HepG2 (cell line): ENCODE data around the gene FAM234B. TPM values are rescaled to one million over a fixed set of nuclear protein-coding genes. Genes with fewer than 3 reads are reported as not detected.

Experiments used
- ATAC-seq: fragments of 200-7000 bp; cut with Tn5 transposase; 3 replicates; pipeline ENCODE4 v1.9.1; 2020; ENCODE audit warnings: mild to moderate bottlenecking, moderate library complexity
- BruUV-seq: library from RNA; stranded (reverse); fragments of 400-500 nt; replicated peaks from 2 replicates; lab custom pipeline; 2021; lab: Mats Ljungman, UMichigan
- CTCF ChIA-PET: fragments of 300-600 bp; formaldehyde crosslinking; extraction: SDS; loops from one replicate; lab custom pipeline; 2021; ENCODE audit warnings: low total read pairs, inconsistent platforms, low intra/inter-chr PET ratio; lab: Yijun Ruan, JAX
- POLR2A ChIA-PET: fragments of 350-600 bp; sonication (Branson Sonifier 250); formaldehyde crosslinking; loops from one replicate; lab custom pipeline; 2020; ENCODE audit warnings: antibody characterized with exemption, inconsistent platforms; lab: Yijun Ruan, JAX
- DNase-seq: peaks from one replicate; pipeline ENCODE4 v3.0.0-alpha.2; 2015; ENCODE audit warnings: low spot score
- FAIRE-seq: peaks from 3 replicates; lab custom pipeline; 2011; peaks lifted over from hg19 to GRCh38; lab: Jason Lieb, UNC
- H2AFZ ChIP-seq: one replicate; pipeline ENCODE4 v1.6.1; 2011; ENCODE audit warnings: low read length, inconsistent platforms
- H3K27ac ChIP-seq: fragments of 300-600 bp; 3 replicates; pipeline ENCODE4 v1.8.0; 2011; ENCODE audit warnings: mixed run types, mild to moderate bottlenecking, mixed read lengths, low read length, inconsistent platforms; ENCODE audit not compliant: insufficient read depth; ENCODE audit errors: extremely low read length
- H3K27me3 ChIP-seq, 2 experiments: fragments of 200-600 bp in 1 of 2; 2 replicates in 1 of 2; 3 replicates in 1 of 2; pipeline versions ENCODE4 v1.6.0 to v1.8.0; 2011; ENCODE audit warnings: low read length in 2 of 2, mild to moderate bottlenecking in 2 of 2, moderate library complexity in 2 of 2, inconsistent platforms in 1 of 2; ENCODE audit not compliant: insufficient read depth in 2 of 2, control insufficient read depth in 1 of 2
- H3K36me3 ChIP-seq, 2 experiments: fragments of 200-600 bp in 1 of 2; replicated peaks in 1 of 2; 2 replicates in 1 of 2; 3 replicates in 1 of 2; pipeline versions ENCODE4 v1.5.1 to v1.8.0; 2011; ENCODE audit warnings: low read length in 2 of 2, inconsistent platforms in 1 of 2; ENCODE audit not compliant: insufficient read depth in 2 of 2, control insufficient read depth in 1 of 2
- H3K4me1 ChIP-seq: 2 replicates; pipeline ENCODE4 v1.5.1; 2012; ENCODE audit warnings: low read length, inconsistent platforms; ENCODE audit not compliant: insufficient read depth
- H3K4me2 ChIP-seq: 2 replicates; pipeline ENCODE4 v1.6.0; 2011; ENCODE audit warnings: low read depth, low read length, inconsistent platforms
- H3K4me3 ChIP-seq, 3 experiments: fragments of 200-600 bp in 1 of 3; sonication (generic), shearing (Covaris generic) in 1 of 3; replicated peaks in 1 of 3; 2 replicates each; pipeline ENCODE4 v1.5.1; 2011 to 2016; ENCODE audit warnings: low read length in 3 of 3, inconsistent platforms in 2 of 3, low read depth in 2 of 3, mild to moderate bottlenecking in 2 of 3, control low read depth in 1 of 3, mixed read lengths in 1 of 3; ENCODE audit not compliant: insufficient read depth in 1 of 3
- H3K79me2 ChIP-seq: one replicate; pipeline ENCODE4 v1.6.1; 2011; ENCODE audit warnings: low read length, inconsistent platforms; ENCODE audit not compliant: insufficient read depth
- H3K9ac ChIP-seq: 2 replicates; pipeline ENCODE4 v1.6.0; 2011; ENCODE audit warnings: mild to moderate bottlenecking, low read depth, low read length, inconsistent platforms; ENCODE audit not compliant: insufficient read depth
- H3K9me3 ChIP-seq: 2 replicates; pipeline ENCODE4 v1.5.1; 2012; ENCODE audit warnings: mild to moderate bottlenecking, low read length
- H4K20me1 ChIP-seq: 2 replicates; pipeline ENCODE4 v1.6.0; 2011; ENCODE audit warnings: inconsistent platforms, mild to moderate bottlenecking, low read length, moderate library complexity; ENCODE audit not compliant: insufficient read depth
- AKAP8 ChIP-seq: sonication (generic); formaldehyde crosslinking; IDR thresholded peaks from 2 replicates; pipeline ENCODE4 v1.5.1; 2020; ENCODE audit warnings: mild to moderate bottlenecking, missing genetic modification reagents
- ARHGAP35 ChIP-seq: sonication (generic); formaldehyde crosslinking; IDR thresholded peaks from 2 replicates; pipeline ENCODE4 v1.9.0; 2022; ENCODE audit warnings: mild to moderate bottlenecking, inconsistent platforms, moderate library complexity, missing genetic modification reagents, borderline replicate concordance
- CENPBD1 ChIP-seq: sonication (generic); formaldehyde crosslinking; IDR thresholded peaks from 2 replicates; pipeline ENCODE4 v1.8.0; 2022; ENCODE audit warnings: missing genetic modification reagents, low read depth, mild to moderate bottlenecking, borderline replicate concordance
- CREB1 ChIP-seq, 2 experiments: fragments of 450-650 bp in 1 of 2; IDR thresholded peaks; 2 replicates each; pipeline ENCODE4 v1.6.1; 2016 to 2017; ENCODE audit warnings: control low read depth in 1 of 2, mild to moderate bottlenecking in 1 of 2, missing compliant biosample characterization in 1 of 2, missing genetic modification characterization in 1 of 2
- GLI4 ChIP-seq: sonication (generic); formaldehyde crosslinking; IDR thresholded peaks from 2 replicates; pipeline ENCODE4 v1.5.1; 2020; ENCODE audit warnings: missing genetic modification reagents, mild to moderate bottlenecking, moderate library complexity, borderline replicate concordance
- GPBP1L1 ChIP-seq: sonication (generic); formaldehyde crosslinking; IDR thresholded peaks from 2 replicates; pipeline ENCODE4 v1.5.0; 2020; ENCODE audit warnings: mild to moderate bottlenecking, missing genetic modification reagents
- MIER3 ChIP-seq: IDR thresholded peaks from 2 replicates; pipeline ENCODE4 v1.6.1; 2016; ENCODE audit warnings: missing compliant biosample characterization, borderline replicate concordance
- MTF2 ChIP-seq: sonication (generic); formaldehyde crosslinking; IDR thresholded peaks from 2 replicates; pipeline ENCODE4 v1.5.0; 2020; ENCODE audit warnings: missing genetic modification reagents, borderline replicate concordance
- MXD1 ChIP-seq: sonication (generic); formaldehyde crosslinking; IDR thresholded peaks from 2 replicates; pipeline ENCODE4 v1.4.0; 2020; ENCODE audit warnings: mild to moderate bottlenecking, missing genetic modification reagents
- PLRG1 ChIP-seq: fragments of 450-650 bp; conservative IDR thresholded peaks from 2 replicates; pipeline ENCODE4 v1.6.1; 2016
- POLR2G ChIP-seq: fragments of 200-400 bp; formaldehyde crosslinking; IDR thresholded peaks from 2 replicates; pipeline ENCODE4 v1.6.1; 2018; ENCODE audit warnings: mild to moderate bottlenecking, low read depth, low read length, moderate library complexity
- RFX1 ChIP-seq: fragments of 450-650 bp; IDR thresholded peaks from 2 replicates; pipeline ENCODE4 v1.6.1; 2017
- RNF2 ChIP-seq: fragments of 450-650 bp; conservative IDR thresholded peaks from 2 replicates; pipeline ENCODE4 v1.6.1; 2016; ENCODE audit warnings: low read depth
- SMC3 ChIP-seq: IDR thresholded peaks from 2 replicates; pipeline ENCODE4 v1.6.1; 2011; ENCODE audit warnings: low read length, improper control_type of control experiment
- SNAPC2 ChIP-seq: sonication (generic); formaldehyde crosslinking; IDR thresholded peaks from 2 replicates; pipeline ENCODE4 v1.8.1; 2022; ENCODE audit warnings: mild to moderate bottlenecking, missing genetic modification reagents
- ZBTB1 ChIP-seq: sonication (generic); formaldehyde crosslinking; IDR thresholded peaks from 2 replicates; pipeline ENCODE4 v1.4.0; 2020; ENCODE audit warnings: missing genetic modification reagents, borderline replicate concordance
- ZNF253 ChIP-seq: sonication (generic); formaldehyde crosslinking; IDR thresholded peaks from 2 replicates; pipeline ENCODE4 v1.8.0; 2022; ENCODE audit warnings: mild to moderate bottlenecking, missing genetic modification reagents, borderline replicate concordance
- ZNF281 ChIP-seq: sonication (generic); formaldehyde crosslinking; IDR thresholded peaks from 2 replicates; pipeline ENCODE4 v1.4.0; 2020; ENCODE audit warnings: missing genetic modification reagents, borderline replicate concordance
- WGBS: methylation state at CpG from one replicate; pipeline ENCODE4 v1.1.6; 2017; ENCODE audit warnings: low lambda C conversion rate; 5-methylcytosine and 5-hydroxymethylcytosine counted together
- in situ Hi-C: cut with HindIII; loops from 2 replicates; pipeline ENCODE4 v1.10.0; 2017; ENCODE audit warnings: low pct_unique_long_range_greater_than_20kb; ENCODE audit not compliant: extremely low pct_ligation_motif_present
- intact Hi-C: fragments of 100-400 bp; cut with micrococcal nuclease; formaldehyde crosslinking; loops from one replicate; pipeline ENCODE4 v1.10.0; 2022; ENCODE audit not compliant: unreplicated experiment
- polyA plus RNA-seq, 8 experiments: library from polyadenylated mRNA; depleted of rRNA in 3 of 8; stranded (reverse) in 7 of 8; unstranded in 1 of 8; fragments of >200 nt; fragmentation: Illumina TruSeq in 4 of 8; extraction: Trizol in 4 of 8; gene quantifications; 2 replicates each; pipeline versions ENCODE4 v1.2.1 to v1.2.3, GENCODE V29; 2011 to 2016; ENCODE audit warnings: low read depth in 4 of 8, missing spikeins in 1 of 8, mixed read lengths in 1 of 8; ENCODE audit not compliant: insufficient read depth in 1 of 8
- total RNA-seq, 5 experiments: library from RNA; depleted of rRNA; stranded (reverse); fragments of >200 nt; fragmentation: Illumina TruSeq; extraction: Trizol; gene quantifications; 2 replicates each; pipeline ENCODE4 v1.2.3, GENCODE V29; 2016; ENCODE audit warnings: low read depth in 1 of 5

FAM234B gene
- total and polyA plus RNA-seq, 2 of the 13 experiments (the other 11 are each of a cell fraction or from before 2014, with no cell fraction given) = 7.8 to 13.8 TPM

GRCh38 chr12:13093191-13093847, 49.1 kb downstream of the FAM234B start:
- peaks cover 2 to 65% of the 10 kb centered on the region in 2 experiments; a peak in 4 of 5 replicates for H3K27me3 ChIP-seq
- ChIA-PET CTCF (no interaction called here), POLR2A (no interaction called here)
- H3K36me3 ChIP-seq = no peaks in the 10 kb centered on the region
- H2AFZ ChIP-seq = no peak overlapping the region
- no peak for FAIRE-seq
- intact Hi-C loops = no loop called here
- no peak overlapping the region for H3K4me2 ChIP-seq
- no peaks in the 10 kb centered on the region for H3K9me3 ChIP-seq
- in situ Hi-C loops = no loop called here
- 14% methylated on average over 4 of the region's 7 CpGs for WGBS
- no TSS peak for BruUV-seq
- H3K4me1 ChIP-seq = peaks cover 13% of the 10 kb centered on the region
- no peak overlapping the region for H3K27ac ChIP-seq
- no peaks in the 10 kb centered on the region for H3K79me2 ChIP-seq
- ATAC-seq = no peak
- no peak overlapping the region for H3K9ac ChIP-seq
- no peak for TF ChIP-seq SNAPC2
- TF ChIP-seq ZBTB1 (CRISPR knock-in tag) = no peak
- no peak for TF ChIP-seq RFX1
- no peak for TF ChIP-seq RNF2
- no peak for TF ChIP-seq GLI4
- TF ChIP-seq POLR2G = no peak
- TF ChIP-seq SMC3 = no peak
- TF ChIP-seq ZNF281 (CRISPR knock-in tag) = no peak
- no peak for TF ChIP-seq ZNF253
- TF ChIP-seq MTF2 (CRISPR knock-in tag) = no peak
- TF ChIP-seq MIER3 (CRISPR knock-in tag) = no peak
- TF ChIP-seq CREB1 (IDR thresholded peaks at IDR 0.05) = no peak
- no peak for TF ChIP-seq CREB1 (CRISPR knock-in tag; IDR thresholded peaks at IDR 0.05)
- TF ChIP-seq PLRG1 = no peak
- TF ChIP-seq GPBP1L1 (CRISPR knock-in tag) = no peak
- no peak for TF ChIP-seq ARHGAP35 (CRISPR knock-in tag)
- no peak for TF ChIP-seq AKAP8 (CRISPR knock-in tag)
- no peak for TF ChIP-seq CENPBD1 (CRISPR knock-in tag)
- no peak for TF ChIP-seq MXD1 (CRISPR knock-in tag)
- H3K4me3 ChIP-seq = no peak overlapping the region
- H4K20me1 ChIP-seq = no peaks in the 10 kb centered on the region
- DNase-seq = no peak
